ENCODE results near the gene OR2A1.
"Not testable (repeated sequence)": the region's sequence is repeated elsewhere in the genome, so short reads cannot be mapped to it uniquely, and the experiment has no call there.

OR2A1 gene

GRCh38 chr7:144311872-144312469 is at the start of gene OR2A1:
TSS of gene OR2A1 (plus strand) at chr7:144312419. CDS start at chr7:144318125, 5,706 bp downstream.
- in situ Hi-C loops (cut with MboI; ENCODE audit: low sequenced_read_pairs): not testable (repeated sequence)

- in situ Hi-C loops (cut with MboI; ENCODE audit: low sequenced_read_pairs): not testable (repeated sequence)
Observed at GRCh38 chr7:144264692-144265091, 47.5 kb upstream of the OR2A1 start, which contains the start of gene OR2A7. TSS of gene OR2A7 (minus strand) at chr7:144264792. CDS start at chr7:144259628, 5,164 bp downstream.

GRCh38 chr7:144269188-144269587 is 43.0 kb upstream of the OR2A1 start, which contains the start of gene CTAGE8:
TSS of gene CTAGE8 (minus strand) at chr7:144269288. CDS start at chr7:144269250, 38 bp downstream.
- in situ Hi-C loops (cut with MboI; ENCODE audit: low sequenced_read_pairs): not testable (repeated sequence)

GRCh38 chr7:144275281-144275680 is 36.9 kb upstream of the OR2A1 start:
- in situ Hi-C loops (cut with MboI; ENCODE audit: low sequenced_read_pairs): not testable (repeated sequence)

GRCh38 chr7:144280010-144280409 is 32.2 kb upstream of the OR2A1 start:
- in situ Hi-C loops (cut with MboI; ENCODE audit: low sequenced_read_pairs): not testable (repeated sequence)

- in situ Hi-C loops (cut with MboI; ENCODE audit: low sequenced_read_pairs): not testable (repeated sequence)
Observed at GRCh38 chr7:144281981-144282380, 30.2 kb upstream of the OR2A1 start.

- in situ Hi-C loops (cut with MboI; ENCODE audit: low sequenced_read_pairs): not testable (repeated sequence)
Observed at GRCh38 chr7:144282490-144282889, 29.7 kb upstream of the OR2A1 start.

GRCh38 chr7:144283716-144284115 is 28.5 kb upstream of the OR2A1 start:
- in situ Hi-C loops (cut with MboI; ENCODE audit: low sequenced_read_pairs): not testable (repeated sequence)

- in situ Hi-C loops (cut with MboI; ENCODE audit: low sequenced_read_pairs): not testable (repeated sequence)
Observed at GRCh38 chr7:144287171-144287784, 24.9 kb upstream of the OR2A1 start.

- in situ Hi-C loops (cut with MboI; ENCODE audit: low sequenced_read_pairs): not testable (repeated sequence)
Observed at GRCh38 chr7:144291607-144292006, 20.6 kb upstream of the OR2A1 start.

GRCh38 chr7:144292384-144293161 is 19.6 kb upstream of the OR2A1 start:
- in situ Hi-C loops (cut with MboI; ENCODE audit: low sequenced_read_pairs): not testable (repeated sequence)

GRCh38 chr7:144293794-144294499 is 18.3 kb upstream of the OR2A1 start:
- in situ Hi-C loops (cut with MboI; ENCODE audit: low sequenced_read_pairs): not testable (repeated sequence)

GRCh38 chr7:144302578-144303303 is 9.5 kb upstream of the OR2A1 start:
- in situ Hi-C loops (cut with MboI; ENCODE audit: low sequenced_read_pairs): not testable (repeated sequence)

GRCh38 chr7:144303607-144304006 is 8.6 kb upstream of the OR2A1 start:
- in situ Hi-C loops (cut with MboI; ENCODE audit: low sequenced_read_pairs): not testable (repeated sequence)

GRCh38 chr7:144305156-144305555 is 7.1 kb upstream of the OR2A1 start:
- in situ Hi-C loops (cut with MboI; ENCODE audit: low sequenced_read_pairs): not testable (repeated sequence)

- in situ Hi-C loops (cut with MboI; ENCODE audit: low sequenced_read_pairs): not testable (repeated sequence)
Observed at GRCh38 chr7:144309702-144310101, 2.5 kb upstream of the OR2A1 start.

- in situ Hi-C loops (cut with MboI; ENCODE audit: low sequenced_read_pairs): not testable (repeated sequence)
Observed at GRCh38 chr7:144311218-144311617, 1.0 kb upstream of the OR2A1 start.

- in situ Hi-C loops (cut with MboI; ENCODE audit: low sequenced_read_pairs): not testable (repeated sequence)
Observed at GRCh38 chr7:144317537-144317936, 5.3 kb downstream of the OR2A1 start.

- in situ Hi-C loops (cut with MboI; ENCODE audit: low sequenced_read_pairs): not testable (repeated sequence)
Observed at GRCh38 chr7:144319547-144319946, 7.3 kb downstream of the OR2A1 start.

- in situ Hi-C loops (cut with MboI; ENCODE audit: low sequenced_read_pairs): not testable (repeated sequence)
Observed at GRCh38 chr7:144321677-144322206, 9.5 kb downstream of the OR2A1 start.
